SIG-M5 treated with dmso at 0.1 percent for 504 hours (cell line): Measurements from ENCODE around the gene ADGRG3.

Experiments
- DNase-seq: peaks from one replicate; lab custom pipeline; 2025; ENCODE audit not compliant: unreplicated experiment; lab: John Stamatoyannopoulos, UW

Gene ADGRG3

GRCh38 chr16:57630407-57630797 is 37.7 kb upstream of the ADGRG3 start:
- DNase-seq: no peak

GRCh38 chr16:57630931-57631845 is 36.9 kb upstream of the ADGRG3 start:
- no peak for DNase-seq

GRCh38 chr16:57632568-57632967 is 35.5 kb upstream of the ADGRG3 start:
- DNase-seq: no peak

GRCh38 chr16:57633383-57634064 is 34.6 kb upstream of the ADGRG3 start:
- no peak for DNase-seq

GRCh38 chr16:57634171-57634570 is 33.9 kb upstream of the ADGRG3 start:
- no peak for DNase-seq

GRCh38 chr16:57635266-57636097 is 32.6 kb upstream of the ADGRG3 start:
- no peak for DNase-seq

GRCh38 chr16:57636184-57636583 is 31.9 kb upstream of the ADGRG3 start:
- no peak for DNase-seq

- no peak for DNase-seq
These were observed 31.1 kb upstream of the ADGRG3 start for GRCh38 chr16:57637020-57637419.

GRCh38 chr16:57637424-57637823 is 30.7 kb upstream of the ADGRG3 start:
- no peak for DNase-seq

- DNase-seq: no peak
These were observed 30.1 kb upstream of the ADGRG3 start for GRCh38 chr16:57637965-57638364.

GRCh38 chr16:57638381-57638780 is 29.7 kb upstream of the ADGRG3 start:
- no peak for DNase-seq

GRCh38 chr16:57639172-57639887 is 28.8 kb upstream of the ADGRG3 start:
- DNase-seq: no peak

GRCh38 chr16:57640185-57640584 is 27.9 kb upstream of the ADGRG3 start:
- no peak for DNase-seq

GRCh38 chr16:57640612-57641011 is 27.5 kb upstream of the ADGRG3 start:
- DNase-seq: no peak

GRCh38 chr16:57642160-57643135 is 25.7 kb upstream of the ADGRG3 start:
- DNase-seq: no peak

GRCh38 chr16:57643147-57643874 is 24.8 kb upstream of the ADGRG3 start:
- no peak for DNase-seq

GRCh38 chr16:57643910-57644309 is 24.2 kb upstream of the ADGRG3 start:
- DNase-seq: no peak

- DNase-seq: no peak
These were observed 23.6 kb upstream of the ADGRG3 start for GRCh38 chr16:57644383-57645014.
